Adrenal gland (tissue), 12 donors: Measurements from ENCODE around the gene RELN. TPM values are rescaled to one million over a fixed set of nuclear protein-coding genes. Genes with fewer than 3 reads are reported as not detected.

Experiments
- DNase-seq, 7 donors: peaks; one replicate each; pipeline ENCODE4 v3.0.0-alpha.2; 2019 to 2020
- H3K27ac ChIP-seq, 5 donors: fragments of 200-600 bp; sonication (generic) in 4 of 5; 1 replicate in 3 of 5; 2 replicates in 2 of 5; pipeline versions ENCODE4 v1.5.1 to v1.8.0; 2016 to 2020; ENCODE audit warnings: mild to moderate bottlenecking in 1 of 5
- H3K27me3 ChIP-seq: fragments of 200-600 bp; 2 replicates; pipeline ENCODE4 v1.8.0; 2021
- H3K36me3 ChIP-seq, 2 donors: fragments of 200-600 bp; replicated peaks in 1 of 2; 1 replicate in 1 of 2; 2 replicates in 1 of 2; pipeline versions ENCODE4 v1.5.1 to v1.8.0; 2018 to 2022
- H3K4me1 ChIP-seq, 2 donors: fragments of 200-600 bp; replicated peaks in 1 of 2; 1 replicate in 1 of 2; 2 replicates in 1 of 2; pipeline versions ENCODE4 v1.5.1 to v1.8.0; 2018 to 2021
- H3K4me3 ChIP-seq, 4 donors: fragments of 200-600 bp; sonication (generic) in 3 of 4; one replicate each; pipeline ENCODE4 v1.5.1; 2016 to 2018
- H3K9me3 ChIP-seq, 3 donors: fragments of 200-600 bp; sonication (generic) in 1 of 3; replicated peaks in 1 of 3; 1 replicate in 2 of 3; 2 replicates in 1 of 3; pipeline versions ENCODE4 v1.5.1 to v1.8.0; 2016 to 2021
- POLR2A ChIP-seq, 2 donors: fragments of 450-650 bp; IDR thresholded peaks; one replicate each; pipeline ENCODE4 v1.6.1; 2017; ENCODE audit warnings: antibody characterized with exemption in 2 of 2, mild to moderate bottlenecking in 2 of 2, moderate library complexity in 1 of 2
- WGBS, 4 donors: extraction: QIAGEN DNeasy Blood & Tissue Kit in 2 of 4; methylation state at CpG; one replicate each; pipeline versions ENCODE4 v1.1.5 to v1.1.7; 2013 to 2017; 5-methylcytosine and 5-hydroxymethylcytosine counted together
- intact Hi-C, 2 donors: fragments of 100-400 bp; cut with DNase I; formaldehyde crosslinking; loops; one replicate each; pipeline versions ENCODE4 v1.14.1 to v1.15.0; 2022 to 2023
- polyA plus RNA-seq, 3 donors: library from polyadenylated mRNA; stranded (reverse); fragments of 200-250 nt in 2 of 3; fragments of 350-450 nt in 1 of 3; fragmentation: Illumina TruSeq in 1 of 3; extraction: RNeasy Lipid Tissue Mini Kit (QIAGEN cat#74804) in 1 of 3; gene quantifications; one replicate each; pipeline ENCODE4 v1.2.3, GENCODE V29; 2013 to 2014
- total RNA-seq, 9 donors: library from RNA; depleted of rRNA in 4 of 9; stranded (reverse); fragments of >200 nt in 4 of 9; fragments of 120-200 nt in 1 of 9; fragmentation: NEBNext Ultra II Directional in 1 of 9; extraction: Animal tissue kit (Norgen Biotek cat#: 25700) in 1 of 9; gene quantifications; one replicate each; pipeline versions ENCODE4 v1.1.0 to v1.2.4, GENCODE V29; 2013 to 2023
- TF ChIP-seq, protein P1 (sequence below), 6 experiments: fragments of 450-650 bp in 4 of 6; fragments of 200-600 bp in 2 of 6; sonication (generic) in 1 of 6; IDR thresholded peaks; 1 replicate in 5 of 6; 2 replicates in 1 of 6; pipeline versions ENCODE4 v1.5.1 to v1.8.0; 2016 to 2021; ENCODE audit warnings: antibody characterized with exemption in 6 of 6, mild to moderate bottlenecking in 2 of 6, moderate library complexity in 1 of 6
- donor health status: healthy with polysubstance abuse.
- donor health status: Bipolar disorder and iron deficiency.
- donor health status: DM: yes; HTN: yes; CAD: no.
- donor health status: DM: no; HTN: no; CAD: no.
- donor health status: DM: no; HTN: no; CAD: no.
- donor health status: DM: yes; HTN: yes; CAD: no.

RELN gene
- total and polyA plus RNA-seq, 12 donors, result 0.88 to 7.9 (median 2.3) TPM

DNA sequence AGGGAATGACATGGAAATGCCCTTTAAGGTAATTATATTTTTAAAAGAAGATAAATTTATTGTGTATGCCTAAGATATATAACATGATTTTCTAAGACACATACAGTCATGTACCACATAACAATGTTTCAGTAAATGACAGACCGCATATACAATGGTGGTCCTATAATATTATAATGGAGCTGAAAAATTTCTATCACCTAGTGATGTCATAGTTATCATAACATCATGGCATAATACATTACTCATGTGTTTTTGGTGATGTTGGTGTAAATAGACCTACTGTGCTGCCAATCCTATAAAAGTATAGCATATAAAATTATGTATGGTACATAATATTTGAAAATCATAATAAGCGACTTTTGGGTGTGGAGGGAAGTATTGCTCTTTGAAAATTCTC, 306.1 kb downstream of the RELN start:
- intact Hi-C loops, result no loop called here
- Histone ChIP-seq H3K27ac (no peak overlapping the region), H3K4me1 (no peaks in the 10 kb centered on the region), H3K4me3 (no peak overlapping the region), H3K9me3 (no peaks in the 10 kb centered on the region), H3K36me3 (no peaks in the 10 kb centered on the region), H3K27me3 (no peaks in the 10 kb centered on the region)
- 83 to 91% (median 84%) methylated on average over 2 of the region's 2 CpGs for WGBS, 4 donors
- no peak for DNase-seq
- TF ChIP-seq, protein P1, sequence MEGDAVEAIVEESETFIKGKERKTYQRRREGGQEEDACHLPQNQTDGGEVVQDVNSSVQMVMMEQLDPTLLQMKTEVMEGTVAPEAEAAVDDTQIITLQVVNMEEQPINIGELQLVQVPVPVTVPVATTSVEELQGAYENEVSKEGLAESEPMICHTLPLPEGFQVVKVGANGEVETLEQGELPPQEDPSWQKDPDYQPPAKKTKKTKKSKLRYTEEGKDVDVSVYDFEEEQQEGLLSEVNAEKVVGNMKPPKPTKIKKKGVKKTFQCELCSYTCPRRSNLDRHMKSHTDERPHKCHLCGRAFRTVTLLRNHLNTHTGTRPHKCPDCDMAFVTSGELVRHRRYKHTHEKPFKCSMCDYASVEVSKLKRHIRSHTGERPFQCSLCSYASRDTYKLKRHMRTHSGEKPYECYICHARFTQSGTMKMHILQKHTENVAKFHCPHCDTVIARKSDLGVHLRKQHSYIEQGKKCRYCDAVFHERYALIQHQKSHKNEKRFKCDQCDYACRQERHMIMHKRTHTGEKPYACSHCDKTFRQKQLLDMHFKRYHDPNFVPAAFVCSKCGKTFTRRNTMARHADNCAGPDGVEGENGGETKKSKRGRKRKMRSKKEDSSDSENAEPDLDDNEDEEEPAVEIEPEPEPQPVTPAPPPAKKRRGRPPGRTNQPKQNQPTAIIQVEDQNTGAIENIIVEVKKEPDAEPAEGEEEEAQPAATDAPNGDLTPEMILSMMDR (IDR thresholded peaks at IDR 0.05), result no peak
- TF ChIP-seq POLR2A (IDR thresholded peaks at IDR 0.05), result no peak

DNA sequence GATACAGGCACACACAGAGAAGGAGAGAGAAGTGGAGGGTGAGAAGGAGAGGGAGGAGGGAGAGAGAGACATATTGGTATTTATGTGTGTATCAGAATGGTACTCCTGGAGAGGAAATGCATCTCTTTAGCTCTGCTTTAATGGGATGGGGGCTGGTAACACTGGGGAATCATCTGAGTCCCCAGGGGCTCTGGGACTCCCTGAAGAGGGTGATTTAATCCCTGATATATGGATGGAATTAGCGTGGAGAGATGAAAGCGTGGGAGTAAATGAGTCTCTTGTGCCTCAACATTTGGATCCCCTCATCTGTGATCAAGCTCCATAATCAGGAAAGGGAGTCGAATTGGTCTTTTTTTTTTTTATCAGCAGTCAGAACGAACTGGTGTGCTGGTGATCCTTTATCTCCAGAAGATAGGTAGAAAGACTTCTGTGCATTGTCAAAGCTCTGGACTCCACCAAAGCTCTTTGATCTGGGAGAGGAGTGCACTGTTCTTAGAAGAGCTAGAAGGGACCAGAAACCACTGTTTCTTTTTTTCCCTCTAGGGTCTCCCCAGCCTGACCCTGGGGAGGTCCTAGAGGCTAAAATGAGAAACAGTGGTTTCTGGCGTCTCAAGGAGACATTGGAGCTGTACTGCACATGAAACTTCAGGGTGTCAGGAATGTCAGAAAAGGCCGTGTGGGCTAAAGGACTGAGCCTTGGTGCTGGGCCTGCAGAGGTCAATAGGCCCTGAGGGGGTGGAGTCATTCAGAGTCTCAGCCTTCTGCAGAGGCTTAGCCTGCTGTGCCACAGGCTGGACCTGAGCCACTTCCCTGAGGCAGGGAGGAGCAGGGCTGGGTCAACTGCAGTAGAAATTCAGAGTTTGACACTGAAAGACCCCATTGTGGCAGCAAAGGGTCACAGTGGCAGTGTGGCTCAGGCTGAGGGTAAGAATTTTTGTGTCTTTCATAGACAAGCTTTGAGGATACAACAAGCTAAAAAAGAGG, 309.0 kb downstream of the RELN start:
- Histone ChIP-seq H3K27ac (no peak overlapping the region), H3K4me1 (no peaks in the 10 kb centered on the region), H3K4me3 (no peak overlapping the region), H3K27me3 (no peaks in the 10 kb centered on the region), H3K36me3 (no peaks in the 10 kb centered on the region), H3K9me3 (no peaks in the 10 kb centered on the region)
- TF ChIP-seq, protein P1 (IDR thresholded peaks at IDR 0.05), result no peak
- no peak for TF ChIP-seq POLR2A (IDR thresholded peaks at IDR 0.05)
- DNase-seq, result no peak
- 54 to 69% (median 60%) methylated on average over 6 of the region's 6 CpGs for WGBS, 4 donors
- intact Hi-C loops, result no loop called here

- WGBS, 4 donors, result 72 to 77% (median 75%) methylated on average over 4 of the region's 4 CpGs
- Histone ChIP-seq H3K4me1 (no peaks in the 10 kb centered on the region), H3K4me3 (no peak overlapping the region), H3K9me3 (no peaks in the 10 kb centered on the region), H3K27me3 (no peaks in the 10 kb centered on the region), H3K27ac (no peak overlapping the region), H3K36me3 (no peaks in the 10 kb centered on the region)
- TF ChIP-seq, protein P1 (IDR thresholded peaks at IDR 0.05), result no peak
- TF ChIP-seq POLR2A (IDR thresholded peaks at IDR 0.05), result no peak
- no peak for DNase-seq
- intact Hi-C loops, result no loop called here
Measured at GRCh38 chr7:103679151-103680132, 310.0 kb downstream of the RELN start.
